G401 (cell line): ENCODE data around the gene ENGASE. TPM values are rescaled to one million over a fixed set of nuclear protein-coding genes. Genes with fewer than 3 reads are reported as not detected.
A peak's percentile ranks its signal among the peaks of the same experiment; 100 is the strongest.

Experiments used
- DNase-seq: peaks from one replicate; pipeline ENCODE4 v3.0.0-alpha.2; 2015; ENCODE audit warnings: low spot score
- in situ Hi-C: cut with HindIII; loops from 2 replicates; pipeline ENCODE4 v1.10.0; 2016; ENCODE audit warnings: low sequenced_read_pairs, mixed read lengths
- total RNA-seq: library from RNA; depleted of rRNA; stranded (reverse); fragments of >200 nt; shearing (Covaris generic); gene quantifications from 2 replicates; pipeline ENCODE4 v1.2.3, GENCODE V29; 2014

The ENGASE gene
- total RNA-seq, 1 experiment from 2014 or later = 17.1 TPM

DNA sequence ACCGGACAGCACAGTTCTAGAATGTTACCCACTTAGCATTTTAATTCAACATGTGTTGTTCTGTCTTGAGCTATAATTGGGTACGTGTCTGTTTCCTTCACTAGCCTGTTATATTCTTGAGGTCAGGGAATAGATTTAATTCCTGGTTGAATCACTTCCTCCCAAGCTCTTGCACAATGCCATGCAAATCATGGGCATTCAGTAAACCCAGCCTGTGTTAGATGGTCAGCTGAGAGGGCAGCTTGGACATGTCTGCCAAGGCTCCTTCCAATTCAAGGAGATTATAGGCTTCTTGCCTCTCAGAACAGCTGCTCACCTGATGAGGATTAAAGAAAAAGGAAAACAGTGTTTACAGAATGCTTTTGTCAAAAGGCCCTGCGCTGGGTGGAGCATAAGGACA, 38.0 kb upstream of the ENGASE start:
- in situ Hi-C loops = no loop called here
- no peak for DNase-seq

GRCh38 chr17:79038545-79039135, 36.0 kb upstream of the ENGASE start:
- DNase-seq = no peak
- in situ Hi-C loops = no loop called here

DNA sequence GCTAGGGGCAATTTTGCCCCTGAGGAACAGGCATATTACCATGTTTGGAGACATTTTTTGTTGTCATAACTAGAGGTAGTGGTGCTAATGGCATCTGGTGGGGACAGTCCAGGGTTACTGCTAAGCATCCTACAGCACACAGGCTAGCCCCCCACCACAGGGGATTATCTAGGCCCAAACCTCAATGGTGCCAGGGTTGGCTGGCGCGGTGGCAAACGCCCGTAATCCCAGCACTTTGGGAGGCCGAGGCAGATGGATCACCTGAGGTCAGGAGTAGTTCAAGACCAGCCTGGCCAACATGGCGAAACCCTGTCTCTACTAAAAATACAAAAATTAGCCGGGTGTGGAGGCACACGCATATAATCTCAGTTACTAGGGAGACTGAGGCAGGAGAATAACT, 35.5 kb upstream of the ENGASE start:
- in situ Hi-C loops = no loop called here
- DNase-seq = no peak

DNA sequence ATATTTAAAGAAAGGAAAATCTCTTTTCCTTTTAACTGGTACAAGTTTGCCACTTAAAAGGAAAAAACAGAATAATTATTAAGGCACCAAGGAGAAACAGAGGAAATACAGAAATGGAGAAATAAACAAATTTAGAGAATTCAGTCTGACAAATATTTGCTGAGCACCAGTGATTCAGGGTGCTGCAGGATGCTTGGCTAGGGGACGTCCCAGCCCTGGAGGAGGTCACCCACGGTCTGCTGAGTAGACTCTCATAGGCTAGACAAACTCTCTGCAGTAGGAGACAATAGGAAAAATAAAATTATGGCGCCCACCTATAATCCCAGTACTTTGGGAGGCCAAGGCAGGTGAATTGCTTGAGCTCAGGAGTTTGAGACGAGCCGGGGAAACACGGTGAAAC, 34.7 kb upstream of the ENGASE start:
- DNase-seq = no peak
- in situ Hi-C loops = no loop called here

DNA sequence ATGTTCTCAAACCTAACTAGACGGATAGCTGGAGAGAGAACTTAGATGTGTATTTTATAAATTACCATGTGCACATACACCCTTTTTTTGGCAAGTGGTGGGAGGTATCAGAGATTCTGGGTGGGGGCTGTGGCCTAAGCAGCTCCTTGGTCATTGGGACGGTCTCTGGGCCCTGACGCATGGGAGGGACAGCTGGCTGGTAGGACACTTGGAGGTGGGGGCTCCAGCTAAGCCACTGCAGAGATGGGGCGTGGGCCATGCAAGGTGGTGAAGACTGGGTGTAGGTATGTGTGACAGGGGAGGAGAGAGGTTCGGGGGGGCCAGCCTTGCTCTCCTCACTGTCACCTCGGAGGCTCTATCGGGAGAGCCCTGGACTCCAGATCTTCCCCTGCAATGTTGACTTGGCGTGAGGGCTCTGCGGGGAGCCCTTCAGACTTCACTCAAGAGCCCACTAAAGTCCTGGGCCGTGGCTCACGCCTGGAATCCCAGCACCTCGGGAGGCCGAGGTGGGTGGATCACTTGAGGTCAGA, 33.5 kb upstream of the ENGASE start:
- no peak for DNase-seq

DNA sequence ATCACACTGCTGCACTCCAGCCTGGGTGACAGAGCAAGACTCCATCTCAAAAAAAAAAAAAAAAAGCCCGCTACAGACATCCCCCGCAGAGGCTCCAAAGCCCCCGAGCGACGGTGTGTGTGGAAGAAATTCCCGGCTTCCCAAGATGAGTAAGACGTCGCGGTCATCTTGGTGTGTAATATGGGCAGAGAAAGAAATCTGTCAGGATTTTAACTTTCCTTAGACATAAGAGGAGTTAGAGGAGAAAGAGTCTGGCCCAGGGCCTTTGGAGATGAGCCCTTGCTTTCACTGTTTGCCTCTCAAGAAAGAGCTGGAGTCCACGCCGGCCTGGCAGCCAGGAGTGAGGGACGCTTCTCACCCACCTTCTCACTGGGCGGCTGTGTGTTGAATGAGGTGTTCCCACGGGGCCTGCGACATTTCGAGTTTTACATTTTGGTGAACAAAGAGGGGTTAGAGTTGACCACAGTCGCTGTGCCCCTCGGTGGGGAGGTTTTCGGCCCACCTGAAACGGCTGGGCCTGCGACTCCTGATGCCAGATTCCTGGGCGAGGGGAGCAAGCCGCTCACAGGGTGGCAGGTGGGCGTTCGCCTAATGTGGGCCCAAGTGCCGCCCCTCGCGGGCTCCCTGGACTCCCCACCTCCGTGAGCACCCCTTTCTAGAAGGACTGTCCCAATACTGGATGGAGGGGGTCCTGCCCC, 32.8 kb upstream of the ENGASE start:
- DNase-seq = no peak
- in situ Hi-C loops = no loop called here

More for the DNA sequence above, 33.5 kb upstream of the ENGASE start:
- in situ Hi-C loops = no loop called here

GRCh38 chr17:79042421-79043190, 32.0 kb upstream of the ENGASE start:
- in situ Hi-C loops = no loop called here
- peak; percentile 60 for DNase-seq

DNA sequence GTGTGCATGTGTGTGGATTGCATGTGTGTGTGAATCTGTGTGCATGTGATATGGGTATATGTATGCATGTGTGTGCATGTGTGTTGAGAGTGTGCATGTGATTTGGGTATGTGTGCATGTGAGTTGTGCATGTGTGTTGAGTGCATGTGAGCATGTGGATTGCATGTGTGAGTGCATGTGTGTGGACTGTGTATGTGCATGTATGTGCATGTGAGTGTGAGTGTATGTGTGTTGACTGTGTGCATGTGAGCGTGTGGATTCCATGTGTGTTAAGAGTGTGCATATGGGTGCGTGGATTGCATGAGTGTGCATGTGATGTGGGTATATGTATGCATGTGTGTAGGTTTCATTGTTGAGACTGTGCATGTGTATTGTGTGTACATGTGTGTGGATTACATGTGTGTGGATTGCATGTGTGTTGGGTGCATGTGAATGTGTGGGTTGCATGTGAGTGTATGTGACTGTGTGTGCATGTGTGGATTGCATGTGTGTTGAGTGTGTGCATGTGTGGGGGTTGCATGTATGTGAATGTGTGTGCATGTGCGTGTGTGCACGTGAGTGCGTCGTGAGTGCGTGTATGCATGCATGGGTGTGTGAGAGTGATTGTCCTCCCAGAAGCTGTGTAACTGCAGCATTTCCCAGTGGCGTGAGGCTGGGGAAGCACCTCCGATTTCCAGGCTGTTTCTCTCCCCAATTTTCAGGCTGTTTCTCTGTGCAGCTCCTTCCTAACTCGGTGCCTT, 31.3 kb upstream of the ENGASE start:
- in situ Hi-C loops = no loop called here
- no peak for DNase-seq

GRCh38 chr17:79043931-79044320, 30.7 kb upstream of the ENGASE start:
- no peak for DNase-seq
- in situ Hi-C loops = no loop called here

GRCh38 chr17:79044462-79044861, 30.2 kb upstream of the ENGASE start:
- in situ Hi-C loops = no loop called here
- DNase-seq = no peak

DNA sequence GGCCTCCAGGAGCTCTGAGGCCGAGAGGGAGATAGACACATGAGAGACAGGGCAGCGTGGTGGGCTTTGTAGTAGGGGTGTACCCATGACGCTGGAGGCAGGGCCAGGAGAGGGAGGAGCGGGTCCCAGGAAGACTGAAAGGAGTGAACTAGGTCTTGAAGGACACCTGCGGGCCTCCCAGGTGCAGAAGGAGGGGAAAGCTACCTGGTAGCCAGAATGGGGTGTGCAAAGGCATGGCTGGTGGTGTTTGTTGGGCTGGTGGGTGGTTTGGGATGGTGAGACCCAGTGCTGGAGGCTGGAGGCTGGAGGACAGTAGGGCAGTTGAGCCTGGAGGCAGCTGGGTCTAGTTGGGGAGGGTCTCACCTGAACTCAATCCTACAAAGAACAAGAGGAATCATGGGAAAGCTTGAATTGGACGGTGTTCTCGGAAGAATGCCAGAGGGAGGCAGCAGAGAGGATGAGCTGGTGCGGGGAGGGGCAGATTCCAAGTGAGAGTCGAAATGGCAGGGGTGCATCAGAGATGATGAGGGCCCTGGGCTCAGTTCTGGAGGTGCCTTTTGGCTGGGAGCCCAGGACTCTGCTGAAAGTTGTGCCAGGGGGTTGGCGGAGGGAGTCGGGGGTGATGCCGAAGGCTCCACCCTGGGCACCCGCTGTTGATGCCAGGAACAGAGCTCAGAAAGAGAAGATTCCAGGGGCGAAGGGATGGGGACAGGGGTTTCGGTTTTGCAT, 29.5 kb upstream of the ENGASE start:
- DNase-seq = no peak
- in situ Hi-C loops = no loop called here

DNA sequence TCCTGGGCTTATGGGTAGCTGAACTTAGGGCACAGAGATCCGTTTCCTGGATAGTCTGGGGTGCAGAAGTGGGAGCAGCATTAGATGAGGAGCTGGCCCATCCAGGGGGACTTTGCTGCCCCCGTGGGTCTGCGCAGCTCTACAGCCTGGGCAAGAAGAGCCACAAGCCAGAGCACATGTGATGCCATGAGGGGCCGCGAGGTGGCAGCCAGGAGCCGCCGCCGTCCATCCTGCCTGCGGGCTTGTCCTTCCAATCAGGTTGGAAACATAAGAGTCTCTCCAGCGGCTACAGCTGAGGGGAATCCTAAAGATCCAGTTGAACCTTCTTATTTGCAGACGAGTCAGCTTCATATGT, 28.8 kb upstream of the ENGASE start:
- in situ Hi-C loops = no loop called here
- DNase-seq = peak; percentile 81

GRCh38 chr17:79046197-79046915, 28.3 kb upstream of the ENGASE start:
- no peak for DNase-seq
- in situ Hi-C loops = no loop called here

- DNase-seq = no peak
- in situ Hi-C loops = no loop called here
These were observed 27.7 kb upstream of the ENGASE start for GRCh38 chr17:79046916-79047280.

DNA sequence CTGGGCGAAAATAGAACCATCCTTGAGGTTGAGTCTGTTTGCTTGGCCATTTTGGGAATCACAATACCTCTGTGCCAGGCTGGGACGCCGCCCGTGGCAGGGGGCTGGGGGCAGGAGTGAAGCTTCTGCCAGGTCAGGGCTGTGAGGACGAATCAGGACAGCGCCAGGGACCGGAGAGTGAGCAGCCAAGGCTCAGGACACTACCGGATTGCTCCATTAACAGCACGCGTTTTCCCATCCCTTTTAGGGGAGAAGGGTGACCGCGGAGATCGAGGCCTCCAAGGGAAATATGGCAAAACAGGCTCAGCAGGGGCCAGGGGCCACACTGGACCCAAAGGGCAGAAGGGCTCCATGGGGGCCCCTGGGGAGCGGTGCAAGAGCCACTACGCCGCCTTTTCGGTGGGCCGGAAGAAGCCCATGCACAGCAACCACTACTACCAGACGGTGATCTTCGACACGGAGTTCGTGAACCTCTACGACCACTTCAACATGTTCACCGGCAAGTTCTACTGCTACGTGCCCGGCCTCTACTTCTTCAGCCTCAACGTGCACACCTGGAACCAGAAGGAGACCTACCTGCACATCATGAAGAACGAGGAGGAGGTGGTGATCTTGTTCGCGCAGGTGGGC, 27.2 kb upstream of the ENGASE start:
- no peak for DNase-seq
- in situ Hi-C loops = no loop called here

DNA sequence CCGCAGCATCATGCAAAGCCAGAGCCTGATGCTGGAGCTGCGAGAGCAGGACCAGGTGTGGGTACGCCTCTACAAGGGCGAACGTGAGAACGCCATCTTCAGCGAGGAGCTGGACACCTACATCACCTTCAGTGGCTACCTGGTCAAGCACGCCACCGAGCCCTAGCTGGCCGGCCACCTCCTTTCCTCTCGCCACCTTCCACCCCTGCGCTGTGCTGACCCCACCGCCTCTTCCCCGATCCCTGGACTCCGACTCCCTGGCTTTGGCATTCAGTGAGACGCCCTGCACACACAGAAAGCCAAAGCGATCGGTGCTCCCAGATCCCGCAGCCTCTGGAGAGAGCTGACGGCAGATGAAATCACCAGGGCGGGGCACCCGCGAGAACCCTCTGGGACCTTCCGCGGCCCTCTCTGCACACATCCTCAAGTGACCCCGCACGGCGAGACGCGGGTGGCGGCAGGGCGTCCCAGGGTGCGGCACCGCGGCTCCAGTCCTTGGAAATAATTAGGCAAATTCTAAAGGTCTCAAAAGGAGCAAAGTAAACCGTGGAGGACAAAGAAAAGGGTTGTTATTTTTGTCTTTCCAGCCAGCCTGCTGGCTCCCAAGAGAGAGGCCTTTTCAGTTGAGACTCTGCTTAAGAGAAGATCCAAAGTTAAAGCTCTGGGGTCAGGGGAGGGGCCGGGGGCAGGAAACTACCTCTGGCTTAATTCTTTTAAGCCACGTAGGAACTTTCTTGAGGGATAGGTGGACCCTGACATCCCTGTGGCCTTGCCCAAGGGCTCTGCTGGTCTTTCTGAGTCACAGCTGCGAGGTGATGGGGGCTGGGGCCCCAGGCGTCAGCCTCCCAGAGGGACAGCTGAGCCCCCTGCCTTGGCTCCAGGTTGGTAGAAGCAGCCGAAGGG, 26.4 kb upstream of the ENGASE start:
- in situ Hi-C loops = no loop called here
- no peak for DNase-seq
